Measurements from ENCODE around the gene HOXB7.

DNA sequence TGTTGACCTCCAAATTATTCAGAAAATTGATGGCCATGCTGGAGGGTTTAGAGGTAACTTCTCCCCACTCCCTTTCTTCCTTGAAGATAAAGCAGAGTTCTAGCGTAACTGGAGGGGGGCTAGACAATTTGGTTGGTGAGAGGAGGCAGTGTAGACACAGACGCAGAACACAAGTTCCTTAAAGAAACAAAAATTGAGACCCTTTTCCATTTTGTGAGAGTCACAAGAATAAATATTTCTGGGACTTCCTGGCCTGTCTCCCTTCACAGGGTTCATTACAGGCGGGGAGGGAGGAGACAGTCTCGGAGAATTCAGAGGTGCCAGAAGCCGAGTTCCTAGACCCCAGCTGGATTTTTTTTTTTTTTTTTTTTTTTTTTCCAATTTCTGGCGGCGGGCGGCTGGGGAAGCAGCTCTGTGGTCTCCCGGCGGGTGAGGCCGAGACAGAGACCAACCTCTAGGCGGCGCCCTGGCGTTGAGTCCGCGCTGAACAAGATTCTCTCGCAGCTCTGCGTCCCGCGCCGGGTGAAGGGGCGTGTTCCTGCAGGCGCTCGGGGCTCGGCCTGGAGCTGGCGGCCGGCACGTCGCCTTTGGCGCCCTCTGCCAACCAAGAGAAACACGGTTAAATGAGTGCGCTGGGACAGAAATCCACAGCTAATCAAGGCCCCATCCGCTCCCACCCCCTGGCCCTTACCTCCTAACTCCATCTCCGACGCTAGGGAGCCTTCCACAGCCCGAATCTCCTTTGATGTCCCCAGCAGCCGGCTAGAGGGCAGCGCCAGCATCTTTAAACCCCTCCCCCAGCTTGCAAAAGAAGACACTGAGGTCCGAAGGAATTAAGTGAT lies 25.6 kb upstream of the HOXB7 start:
- TF ChIP-seq, protein P1, sequence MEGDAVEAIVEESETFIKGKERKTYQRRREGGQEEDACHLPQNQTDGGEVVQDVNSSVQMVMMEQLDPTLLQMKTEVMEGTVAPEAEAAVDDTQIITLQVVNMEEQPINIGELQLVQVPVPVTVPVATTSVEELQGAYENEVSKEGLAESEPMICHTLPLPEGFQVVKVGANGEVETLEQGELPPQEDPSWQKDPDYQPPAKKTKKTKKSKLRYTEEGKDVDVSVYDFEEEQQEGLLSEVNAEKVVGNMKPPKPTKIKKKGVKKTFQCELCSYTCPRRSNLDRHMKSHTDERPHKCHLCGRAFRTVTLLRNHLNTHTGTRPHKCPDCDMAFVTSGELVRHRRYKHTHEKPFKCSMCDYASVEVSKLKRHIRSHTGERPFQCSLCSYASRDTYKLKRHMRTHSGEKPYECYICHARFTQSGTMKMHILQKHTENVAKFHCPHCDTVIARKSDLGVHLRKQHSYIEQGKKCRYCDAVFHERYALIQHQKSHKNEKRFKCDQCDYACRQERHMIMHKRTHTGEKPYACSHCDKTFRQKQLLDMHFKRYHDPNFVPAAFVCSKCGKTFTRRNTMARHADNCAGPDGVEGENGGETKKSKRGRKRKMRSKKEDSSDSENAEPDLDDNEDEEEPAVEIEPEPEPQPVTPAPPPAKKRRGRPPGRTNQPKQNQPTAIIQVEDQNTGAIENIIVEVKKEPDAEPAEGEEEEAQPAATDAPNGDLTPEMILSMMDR (conservative IDR thresholded peaks at IDR 0.05) = peak; percentile 65
- no peak for TF ChIP-seq EZH2 (IDR thresholded peaks at IDR 0.05; ENCODE audit: low read depth)
